SK-N-SH (cell line): Measurements from ENCODE around the gene SLC10A7. TPM values are rescaled to one million over a fixed set of nuclear protein-coding genes. Genes with fewer than 3 reads are reported as not detected.

Source experiments
- CTCF ChIA-PET: fragments of 300-600, 350-600 bp; formaldehyde crosslinking; extraction: SDS; loops from one replicate; lab custom pipeline; 2021; lab: Yijun Ruan, JAX
- POLR2A ChIA-PET: fragments of 350-600 bp; sonication (Branson Sonifier 250); formaldehyde crosslinking; extraction: SDS; loops from one replicate; lab custom pipeline; 2020; ENCODE audit warnings: antibody characterized with exemption, inconsistent platforms; lab: Yijun Ruan, JAX
- DNase-seq: peaks from one replicate; pipeline ENCODE4 v3.0.0; 2012
- H2AFZ ChIP-seq: fragments of 200-600 bp; sonication (generic); 2 replicates; pipeline ENCODE4 v1.8.1; 2016; ENCODE audit warnings: antibody characterized with exemption, mild to moderate bottlenecking, low read depth
- H3F3A ChIP-seq: fragments of 200-600 bp; sonication (generic); replicated peaks from 2 replicates; pipeline ENCODE3; 2016; ENCODE audit warnings: antibody characterized with exemption, mild to moderate bottlenecking; ENCODE audit not compliant: insufficient read depth
- H3K27ac ChIP-seq, 2 experiments: fragments of 200-500 bp in 1 of 2; fragments of 200-600 bp in 1 of 2; sonication (Bioruptor generic) in 1 of 2; sonication (generic), shearing (Covaris generic) in 1 of 2; 2 replicates each; pipeline versions ENCODE4 v1.5.1 to v1.6.1; 2014 to 2016; ENCODE audit warnings: low read depth in 2 of 2, inconsistent platforms in 1 of 2, low read length in 1 of 2, mild to moderate bottlenecking in 1 of 2, mixed read lengths in 1 of 2
- H3K27me3 ChIP-seq: fragments of 200-600 bp; sonication (generic), shearing (Covaris generic); 2 replicates; pipeline ENCODE4 v1.6.1; 2016; ENCODE audit warnings: mixed run types; ENCODE audit not compliant: insufficient read depth
- H3K36me3 ChIP-seq, 2 experiments: fragments of 200-500 bp in 1 of 2; fragments of 200-600 bp in 1 of 2; sonication (Bioruptor generic) in 1 of 2; sonication (generic) in 1 of 2; replicated peaks in 1 of 2; 2 replicates each; pipeline versions ENCODE3 to v1.5.1; 2014 to 2016; ENCODE audit warnings: low read length in 1 of 2, mild to moderate bottlenecking in 1 of 2; ENCODE audit not compliant: insufficient read depth in 2 of 2, control insufficient read depth in 1 of 2
- H3K4me1 ChIP-seq, 2 experiments: fragments of 200-500 bp in 1 of 2; fragments of 200-600 bp in 1 of 2; sonication (Bioruptor generic) in 1 of 2; sonication (generic), shearing (Covaris generic) in 1 of 2; 2 replicates each; pipeline versions ENCODE4 v1.5.1 to v1.6.1; 2014 to 2016; ENCODE audit warnings: low read depth in 1 of 2, low read length in 1 of 2, mixed run types in 1 of 2; ENCODE audit not compliant: insufficient read depth in 2 of 2, control insufficient read depth in 1 of 2
- H3K4me2 ChIP-seq: fragments of 200-600 bp; sonication (generic), shearing (Covaris generic); 2 replicates; pipeline ENCODE4 v1.6.1; 2017; ENCODE audit warnings: mixed run types
- H3K4me3 ChIP-seq, 2 experiments: fragments of 200-500 bp in 1 of 2; fragments of 200-600 bp in 1 of 2; sonication (Bioruptor generic) in 1 of 2; sonication (generic), shearing (Covaris generic) in 1 of 2; 2 replicates each; pipeline versions ENCODE4 v1.5.1 to v1.8.1; 2014 to 2016; ENCODE audit warnings: low read depth in 2 of 2, inconsistent platforms in 1 of 2, low read length in 1 of 2, mild to moderate bottlenecking in 1 of 2, mixed read lengths in 1 of 2, moderate library complexity in 1 of 2
- H3K79me2 ChIP-seq: fragments of 200-600 bp; sonication (generic); 2 replicates; pipeline ENCODE4 v1.8.1; 2017; ENCODE audit warnings: mild to moderate bottlenecking; ENCODE audit not compliant: insufficient read depth
- H3K9ac ChIP-seq: fragments of 200-600 bp; sonication (generic); 2 replicates; pipeline ENCODE4 v1.6.1; 2017; ENCODE audit warnings: mixed run types
- H3K9me2 ChIP-seq: fragments of 200-600 bp; sonication (generic); 2 replicates; pipeline ENCODE4 v1.6.1; 2017; ENCODE audit warnings: mixed run types
- H3K9me3 ChIP-seq: fragments of 200-600 bp; sonication (generic); 2 replicates; pipeline ENCODE4 v1.6.1; 2017; ENCODE audit warnings: mixed run types, mild to moderate bottlenecking, moderate library complexity
- H4K20me1 ChIP-seq: fragments of 200-600 bp; sonication (generic); 2 replicates; pipeline ENCODE4 v1.6.1; 2017; ENCODE audit warnings: mild to moderate bottlenecking, mixed run types; ENCODE audit not compliant: insufficient read depth
- CHD2 ChIP-seq: fragments of 150-350 bp; IDR thresholded peaks from 2 replicates; pipeline ENCODE4 v1.6.1; 2018; ENCODE audit warnings: low read length; ENCODE audit not compliant: partially characterized antibody
- EP300 ChIP-seq, 2 experiments: IDR thresholded peaks; 2 replicates each; pipeline versions ENCODE4 v1.4.0 to v1.6.1; 2012; ENCODE audit warnings: borderline replicate concordance in 1 of 2, low read depth in 1 of 2, low read length in 1 of 2
- FOSL2 ChIP-seq: IDR thresholded peaks from 2 replicates; pipeline ENCODE4 v1.4.0; 2012; ENCODE audit warnings: low read depth, mild to moderate bottlenecking, moderate library complexity, borderline replicate concordance
- FOXJ3 ChIP-seq: sonication (generic); formaldehyde crosslinking; IDR thresholded peaks from 2 replicates; pipeline ENCODE4 v1.5.1; 2020; ENCODE audit warnings: mild to moderate bottlenecking, missing genetic modification reagents
- GABPA ChIP-seq: IDR thresholded peaks from 2 replicates; pipeline ENCODE4 v1.4.0; 2012; ENCODE audit warnings: low read depth, mild to moderate bottlenecking
- GATA2 ChIP-seq: sonication (generic); formaldehyde crosslinking; IDR thresholded peaks from 2 replicates; pipeline ENCODE4 v1.5.0; 2020; ENCODE audit warnings: mild to moderate bottlenecking, missing genetic modification reagents
- JUND ChIP-seq: IDR thresholded peaks from 2 replicates; pipeline ENCODE4 v1.4.0; 2012
- MAX ChIP-seq: IDR thresholded peaks from 2 replicates; pipeline ENCODE4 v1.4.0; 2012; ENCODE audit warnings: low read depth
- MEF2A ChIP-seq: IDR thresholded peaks from 2 replicates; pipeline ENCODE4 v1.4.0; 2012; ENCODE audit warnings: low read depth, borderline replicate concordance
- MXI1 ChIP-seq: IDR thresholded peaks from 2 replicates; pipeline ENCODE4 v1.6.1; 2012; ENCODE audit warnings: mild to moderate bottlenecking, low read depth, low read length, improper control_type of control experiment
- NFIC ChIP-seq: IDR thresholded peaks from 2 replicates; pipeline ENCODE4 v1.4.0; 2012; ENCODE audit warnings: borderline replicate concordance
- NRF1 ChIP-seq: IDR thresholded peaks from 2 replicates; pipeline ENCODE4 v1.6.1; 2012; ENCODE audit warnings: low read depth, mild to moderate bottlenecking, low read length
- RAD21 ChIP-seq: IDR thresholded peaks from 2 replicates; pipeline ENCODE4 v1.6.1; 2012; ENCODE audit warnings: mild to moderate bottlenecking, low read length
- RFX5 ChIP-seq: IDR thresholded peaks from 2 replicates; pipeline ENCODE4 v1.6.1; 2012; ENCODE audit warnings: mild to moderate bottlenecking, improper control_type of control experiment, low read length
- RXRA ChIP-seq: IDR thresholded peaks from 2 replicates; pipeline ENCODE4 v1.4.0; 2012; ENCODE audit warnings: low read depth, mild to moderate bottlenecking, borderline replicate concordance
- SIN3A ChIP-seq: IDR thresholded peaks from 2 replicates; pipeline ENCODE4 v1.6.1; 2012; ENCODE audit warnings: low read depth, mild to moderate bottlenecking, low read length, moderate library complexity, borderline replicate concordance
- SMC3 ChIP-seq: IDR thresholded peaks from 2 replicates; pipeline ENCODE4 v1.6.1; 2012; ENCODE audit warnings: low read depth, low read length, improper control_type of control experiment
- TAF1 ChIP-seq: IDR thresholded peaks from 2 replicates; pipeline ENCODE4 v1.6.1; 2012; ENCODE audit warnings: low read depth, mild to moderate bottlenecking, low read length, moderate library complexity, borderline replicate concordance
- TCF12 ChIP-seq: IDR thresholded peaks from 2 replicates; pipeline ENCODE4 v1.4.0; 2012
- USF2 ChIP-seq: fragments of 150-350 bp; IDR thresholded peaks from 2 replicates; pipeline ENCODE4 v1.6.1; 2017; ENCODE audit warnings: antibody characterized with exemption, low read length, low read depth, borderline replicate concordance
- YY1 ChIP-seq: IDR thresholded peaks from 2 replicates; pipeline ENCODE4 v1.4.0; 2012; ENCODE audit warnings: low read depth, mild to moderate bottlenecking
- WGBS: methylation state at CpG from one replicate; pipeline ENCODE4 v1.1.6; 2017; ENCODE audit warnings: low lambda C conversion rate; 5-methylcytosine and 5-hydroxymethylcytosine counted together
- polyA plus RNA-seq, 3 experiments: library from polyadenylated mRNA; depleted of rRNA; stranded (reverse); fragments of >200 nt; gene quantifications; 2 replicates each; pipeline ENCODE4 v1.2.3, GENCODE V29; 2012
- TF ChIP-seq, protein P1 (sequence below): IDR thresholded peaks from 2 replicates; pipeline ENCODE4 v1.4.0; 2012; ENCODE audit warnings: low read depth, borderline replicate concordance

Gene SLC10A7
- polyA plus RNA-seq, 1 of the 3 experiments (the other 2 are of a cell fraction), result 3.3 TPM

- TF ChIP-seq, protein P1, sequence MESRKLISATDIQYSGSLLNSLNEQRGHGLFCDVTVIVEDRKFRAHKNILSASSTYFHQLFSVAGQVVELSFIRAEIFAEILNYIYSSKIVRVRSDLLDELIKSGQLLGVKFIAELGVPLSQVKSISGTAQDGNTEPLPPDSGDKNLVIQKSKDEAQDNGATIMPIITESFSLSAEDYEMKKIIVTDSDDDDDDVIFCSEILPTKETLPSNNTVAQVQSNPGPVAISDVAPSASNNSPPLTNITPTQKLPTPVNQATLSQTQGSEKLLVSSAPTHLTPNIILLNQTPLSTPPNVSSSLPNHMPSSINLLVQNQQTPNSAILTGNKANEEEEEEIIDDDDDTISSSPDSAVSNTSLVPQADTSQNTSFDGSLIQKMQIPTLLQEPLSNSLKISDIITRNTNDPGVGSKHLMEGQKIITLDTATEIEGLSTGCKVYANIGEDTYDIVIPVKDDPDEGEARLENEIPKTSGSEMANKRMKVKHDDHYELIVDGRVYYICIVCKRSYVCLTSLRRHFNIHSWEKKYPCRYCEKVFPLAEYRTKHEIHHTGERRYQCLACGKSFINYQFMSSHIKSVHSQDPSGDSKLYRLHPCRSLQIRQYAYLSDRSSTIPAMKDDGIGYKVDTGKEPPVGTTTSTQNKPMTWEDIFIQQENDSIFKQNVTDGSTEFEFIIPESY, result no peak
- TF ChIP-seq EP300 (IDR thresholded peaks at IDR 0.05; ENCODE audit: borderline replicate concordance in 1 of 2, low read depth in 1 of 2, low read length in 1 of 2), result no peak
- TF ChIP-seq RFX5, result no peak
- TF ChIP-seq CHD2, result no peak
- TF ChIP-seq FOSL2, result no peak
- no peak for TF ChIP-seq JUND
- no peak for TF ChIP-seq FOXJ3 (CRISPR knock-in tag)
Measured at GRCh38 chr4:146432065-146432464, 89.7 kb downstream of the SLC10A7 start (continued).

DNA sequence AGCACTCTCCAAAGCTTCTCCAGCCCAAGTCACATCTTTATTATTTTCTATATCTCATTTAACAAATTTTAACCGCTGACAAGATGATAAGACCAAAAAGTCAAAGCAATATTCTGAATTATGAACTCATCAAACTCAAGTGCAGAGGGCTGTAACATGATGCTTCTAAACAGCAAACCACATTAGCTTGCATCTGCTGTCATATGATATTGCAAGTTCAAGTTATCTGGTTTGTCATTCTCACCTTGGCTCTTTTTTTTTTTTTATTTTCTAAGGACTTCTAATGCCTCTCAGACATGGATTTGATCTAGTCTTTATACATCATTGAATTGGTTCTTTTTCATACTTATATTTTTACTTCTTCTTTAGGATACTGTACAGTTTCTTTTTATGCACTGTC, 93.4 kb downstream of the SLC10A7 start:
- no peak overlapping the region for H3K4me2 ChIP-seq
- ChIA-PET CTCF (interaction anchor here (1.2 kb wide), 1 partner anchor 10 kb away, joined by 4 read pairs; no protein-coding TSS in a partner anchor), POLR2A (no interaction called here)
- no peak overlapping the region for H2AFZ ChIP-seq
- H4K20me1 ChIP-seq, result no peaks in the 10 kb centered on the region
- no peaks in the 10 kb centered on the region for H3K9me3 ChIP-seq
- WGBS, result 93% methylated on average over 1 of the region's 1 CpG
- TF ChIP-seq NFIC (no peak), RXRA (no peak), TAF1 (no peak), TCF12 (no peak), GATA2 (CRISPR knock-in tag) (no peak), MEF2A (no peak), SIN3A (no peak), EP300 (IDR thresholded peaks at IDR 0.05; ENCODE audit: borderline replicate concordance in 1 of 2, low read depth in 1 of 2, low read length in 1 of 2) (no peak), USF2 (no peak), NRF1 (no peak), MXI1 (no peak), RAD21 (no peak), YY1 (no peak), SMC3 (no peak), MAX (no peak), JUND (no peak), GABPA (no peak)
- no peaks in the 10 kb centered on the region for H3K79me2 ChIP-seq
- no peak for DNase-seq
- H3K27me3 ChIP-seq, result no peaks in the 10 kb centered on the region
- no peaks in the 10 kb centered on the region for H3F3A ChIP-seq
- H3K9me2 ChIP-seq, result no peaks in the 10 kb centered on the region
- H3K4me1 ChIP-seq, result no peaks in the 10 kb centered on the region; a peak in 1 of 4 replicates
- no peak overlapping the region for H3K9ac ChIP-seq
- no peaks in the 10 kb centered on the region for H3K36me3 ChIP-seq
- H3K4me3 ChIP-seq, result no peak overlapping the region
- no peak overlapping the region for H3K27ac ChIP-seq
